C4-2B (cell line): ENCODE measurements around the gene MKKS.

Source experiments
- CTCF ChIP-seq: fragments of 450-650 bp; conservative IDR thresholded peaks from 2 replicates; pipeline ENCODE4 v1.5.1; 2017; ENCODE audit warnings: mild to moderate bottlenecking
- ZFX ChIP-seq: fragments of 450-650 bp; IDR thresholded peaks from 2 replicates; pipeline ENCODE4 v1.6.1; 2017

GRCh38 chr20:10448270-10449156 is 14.5 kb upstream of the MKKS start:
- TF ChIP-seq CTCF (no peak), ZFX (no peak)
